ENCODE results near the gene ERMAP.

ERMAP gene

DNA sequence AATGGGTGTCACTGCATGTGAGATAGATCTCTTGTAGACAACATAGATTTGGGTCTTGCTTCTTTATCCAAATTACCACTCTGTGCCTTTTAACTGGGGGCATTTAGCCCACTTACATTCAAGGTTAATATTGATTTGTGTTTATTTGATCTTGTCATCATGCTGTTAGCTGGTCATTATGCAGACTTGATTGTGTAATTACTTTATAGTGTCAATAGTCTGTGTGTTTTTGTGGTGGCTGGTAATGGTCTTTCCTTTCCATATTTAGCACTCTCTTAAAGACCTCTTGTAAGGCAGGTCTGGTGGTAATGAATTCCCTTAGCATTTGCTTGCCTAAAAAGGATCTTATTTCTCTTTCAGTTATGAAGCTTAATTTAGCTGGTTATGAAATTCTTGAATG, 59.1 kb downstream of the ERMAP start:
- DNase-seq: no peak

DNA sequence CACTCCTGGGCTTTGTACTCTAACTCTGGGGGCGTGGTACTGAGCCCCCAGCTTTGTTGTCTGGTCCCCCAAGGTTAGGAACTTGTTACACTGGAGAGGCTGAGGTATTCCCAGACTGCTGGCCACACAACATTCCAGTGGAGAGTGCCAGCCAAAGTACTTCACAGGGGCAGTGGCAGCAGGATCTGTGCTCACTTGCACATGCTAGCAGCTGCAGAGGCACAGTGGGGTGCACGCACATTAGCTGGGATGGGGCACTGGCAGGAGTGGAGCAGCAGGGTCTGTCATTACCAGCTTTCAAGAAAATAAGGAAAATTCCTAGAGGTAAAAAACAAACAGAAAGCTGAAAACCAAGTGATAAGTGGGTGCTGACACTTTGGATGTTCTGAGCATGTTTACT, 60.5 kb downstream of the ERMAP start:
- DNase-seq: no peak

DNA sequence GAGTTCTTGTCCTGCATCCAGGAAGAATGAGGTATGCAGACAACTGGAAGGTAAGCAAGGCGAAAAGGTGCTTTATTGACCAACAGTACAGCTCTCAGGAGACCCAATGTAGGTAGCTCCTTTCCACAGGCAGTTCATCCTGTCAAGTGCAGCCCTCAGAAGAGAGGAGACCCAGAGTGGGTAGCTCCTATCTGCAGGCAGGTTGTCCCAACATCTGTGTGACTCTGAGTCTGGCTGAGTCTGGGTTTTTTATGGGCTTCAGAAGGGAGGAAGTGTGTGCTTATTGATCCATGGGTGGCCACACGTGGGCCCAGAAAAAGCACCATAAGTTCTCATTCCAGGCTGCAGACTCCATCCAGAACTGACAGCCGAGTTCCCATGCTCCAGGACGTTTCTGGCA, 63.5 kb downstream of the ERMAP start:
- no peak for DNase-seq

DNA sequence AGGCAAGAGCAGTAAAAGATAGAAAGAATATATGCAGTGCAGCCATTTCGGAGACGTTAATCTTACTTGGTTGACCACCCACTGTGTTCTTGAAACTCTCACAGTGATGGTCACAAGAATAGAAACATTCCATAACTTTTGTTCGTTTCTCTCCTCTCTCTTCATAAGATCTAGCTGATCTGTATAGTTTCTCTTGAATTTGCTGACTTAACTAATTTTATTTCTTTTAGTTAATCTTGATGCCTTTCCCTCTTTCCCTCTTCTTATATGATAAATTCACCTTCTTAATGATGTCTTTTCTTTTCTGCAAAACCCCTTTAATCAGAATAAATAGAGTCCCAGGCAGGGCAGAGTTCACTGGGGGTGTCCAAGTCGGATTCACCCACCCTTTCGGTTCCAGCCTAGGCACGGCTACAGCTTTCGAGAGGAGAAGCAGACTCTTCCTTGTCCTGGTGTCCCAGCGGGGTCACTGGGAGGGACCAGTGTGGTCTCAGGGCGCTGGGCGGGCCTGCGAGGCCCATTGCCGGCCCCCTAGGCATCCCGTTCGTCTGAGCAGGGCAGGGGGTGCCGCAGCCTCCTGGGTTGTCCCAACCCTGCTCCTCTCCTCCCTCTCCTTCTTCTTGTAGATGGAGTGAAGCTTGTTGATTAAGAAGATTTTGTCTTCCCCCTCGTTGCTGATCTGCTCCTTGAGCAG, 69.3 kb downstream of the ERMAP start:
- no peak for DNase-seq

DNA sequence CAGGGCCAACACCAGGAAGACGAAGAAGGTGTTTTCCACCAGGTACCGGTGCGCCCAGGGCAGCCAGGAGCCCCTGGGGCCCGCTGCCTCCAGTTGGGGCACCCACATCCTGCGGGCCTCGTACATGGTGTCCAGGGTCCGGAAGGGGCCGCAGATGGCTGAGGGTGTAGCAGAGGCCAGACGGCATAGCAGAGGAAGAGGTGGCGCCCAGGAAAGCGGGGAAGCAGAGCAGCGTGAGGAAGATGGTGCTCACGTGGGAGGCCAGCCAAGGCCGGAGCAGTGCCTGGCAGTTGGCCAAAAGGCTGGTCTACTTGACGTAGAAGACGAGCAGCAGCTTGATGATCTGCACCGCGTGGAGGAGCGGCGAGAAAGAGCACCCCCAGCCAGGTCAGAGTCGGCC, 69.9 kb downstream of the ERMAP start:
- no peak for DNase-seq

DNA sequence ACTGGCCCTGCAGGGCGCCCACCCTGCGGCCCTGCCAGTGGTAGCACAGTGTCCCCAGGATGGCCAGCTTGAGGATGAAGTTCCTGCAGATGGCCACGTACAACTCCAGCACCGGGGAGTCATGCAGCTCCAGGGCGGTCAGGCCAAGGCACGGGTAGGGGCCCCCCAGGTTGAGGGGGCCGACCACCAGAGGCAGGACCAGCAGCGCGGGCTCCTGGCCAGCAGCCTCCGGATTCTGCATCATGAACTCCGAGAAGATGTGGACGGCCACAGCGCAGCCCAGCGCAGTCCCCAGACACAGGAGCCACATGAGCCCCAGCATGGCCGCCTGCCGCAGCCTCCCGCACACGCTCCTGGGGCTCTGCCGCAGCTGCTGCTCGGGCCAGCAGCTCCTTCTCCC, 70.4 kb downstream of the ERMAP start:
- no peak for DNase-seq

DNA sequence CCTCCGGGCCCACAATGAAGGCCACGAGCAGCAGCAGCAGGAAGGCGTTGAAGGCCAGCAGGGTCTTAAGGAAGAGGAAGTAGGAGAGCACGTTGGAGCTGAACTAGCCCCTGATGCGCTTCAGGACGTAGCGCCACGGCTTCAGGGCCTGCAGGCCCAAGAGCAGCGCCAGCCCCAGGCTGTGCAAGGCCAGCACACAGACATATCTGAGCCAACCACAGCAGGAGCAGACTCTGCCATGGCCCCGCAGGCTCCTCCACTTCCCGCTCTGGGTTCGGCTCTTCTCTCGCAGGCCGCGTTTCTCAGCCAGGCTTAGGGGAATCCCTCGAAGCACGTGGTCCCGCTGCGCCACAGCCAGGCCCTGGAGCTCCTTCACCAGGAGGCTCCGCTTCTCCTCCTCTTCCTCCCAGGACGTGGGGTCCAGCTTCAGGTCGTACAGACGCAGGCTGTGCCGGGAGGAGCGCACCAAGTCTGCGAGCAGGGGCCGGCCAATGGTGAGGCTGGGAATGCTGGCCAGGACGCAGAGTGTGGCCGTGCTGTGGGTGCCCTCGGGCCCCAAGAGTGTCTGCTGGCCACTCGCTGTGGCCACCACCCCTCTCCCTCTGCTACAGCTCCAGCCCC, 71.2 kb downstream of the ERMAP start:
- no peak for DNase-seq

DNA sequence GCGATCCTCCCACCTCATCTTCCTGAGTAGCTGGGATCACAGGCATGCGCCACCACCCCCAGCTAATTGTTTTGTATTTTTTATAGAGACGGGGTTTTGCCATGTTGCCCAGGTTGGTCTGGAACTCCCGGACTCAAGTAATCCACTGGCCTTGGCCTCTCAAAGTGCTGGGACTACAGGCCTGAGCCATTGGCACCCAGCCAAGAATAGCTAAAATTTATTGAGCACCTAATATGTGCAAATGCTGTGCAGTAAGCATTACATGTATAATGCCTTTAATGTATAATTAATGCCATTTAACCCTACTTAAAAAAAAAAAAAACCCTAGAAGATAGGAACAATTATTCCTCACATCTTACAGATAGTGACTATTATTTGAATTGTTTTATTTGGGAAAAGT, 72.3 kb downstream of the ERMAP start:
- no peak for DNase-seq

DNA sequence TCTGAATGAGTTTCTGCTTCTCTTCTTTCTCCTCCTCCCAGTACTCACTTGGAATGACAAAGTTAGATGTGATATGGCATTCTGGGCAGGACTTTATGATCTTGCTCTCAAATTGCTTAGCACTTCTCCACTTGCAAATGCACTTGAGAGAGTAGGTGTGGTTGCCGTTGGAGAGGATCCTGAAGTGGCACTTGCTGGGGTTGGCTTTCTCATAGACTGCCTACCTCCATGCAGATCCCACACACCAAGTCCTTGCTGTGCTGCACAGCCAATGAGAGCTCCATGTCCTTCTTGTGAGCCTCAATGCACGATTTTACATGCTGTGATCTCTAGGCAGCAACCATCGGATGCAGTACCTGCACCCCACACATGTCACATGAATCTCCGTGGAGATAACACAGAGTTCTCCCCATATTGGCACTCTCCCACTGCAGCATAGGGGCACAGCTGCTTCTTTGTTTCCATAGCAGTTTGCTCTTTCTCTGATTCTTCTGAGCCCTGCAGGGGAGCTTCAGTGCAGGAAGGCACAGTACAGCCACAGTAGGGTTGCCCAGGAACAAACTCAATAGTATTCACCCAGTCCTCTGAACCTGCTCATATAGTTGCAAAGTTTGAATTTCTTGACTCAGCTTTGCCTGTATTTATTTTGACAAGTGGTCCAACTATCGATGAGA, 74.7 kb downstream of the ERMAP start:
- DNase-seq: no peak
